Choroid plexus epithelial cell (primary cell): ENCODE data around the gene PTPRT.

Source experiments
- DNase-seq: peaks from one replicate; pipeline ENCODE4 v3.0.0-alpha.2; 2010; ENCODE audit warnings: low read depth
- H3K4me3 ChIP-seq: 2 replicates; pipeline ENCODE4 v1.5.1; 2011; ENCODE audit warnings: low read depth, mild to moderate bottlenecking, control low read depth, low read length, moderate library complexity
- CTCF ChIP-seq: conservative IDR thresholded peaks from 2 replicates; pipeline ENCODE4 v1.5.1; 2011; ENCODE audit warnings: low read depth, mild to moderate bottlenecking, control low read depth, inconsistent platforms, low read length, moderate library complexity

Gene PTPRT

GRCh38 chr20:43220612-43221011, 30.9 kb upstream of the PTPRT start:
- no peak overlapping the region for H3K4me3 ChIP-seq
- no peak for TF ChIP-seq CTCF
- peak; percentile 2 for DNase-seq

- TF ChIP-seq CTCF: no peak
- no peak for DNase-seq
- H3K4me3 ChIP-seq: no peak overlapping the region
Observed at GRCh38 chr20:43210901-43211300, 21.2 kb upstream of the PTPRT start.

- DNase-seq: no peak
- TF ChIP-seq CTCF: no peak
- H3K4me3 ChIP-seq: no peak overlapping the region
Observed at GRCh38 chr20:43209831-43210230, 20.1 kb upstream of the PTPRT start.

- TF ChIP-seq CTCF: no peak
- DNase-seq: no peak
- no peak overlapping the region for H3K4me3 ChIP-seq
Observed at GRCh38 chr20:43205699-43206098, 16.0 kb upstream of the PTPRT start.

- no peak for DNase-seq
- H3K4me3 ChIP-seq: no peak overlapping the region
- TF ChIP-seq CTCF: no peak
Observed at GRCh38 chr20:43202100-43202499, 12.4 kb upstream of the PTPRT start.

GRCh38 chr20:43198607-43199006, 8.9 kb upstream of the PTPRT start:
- no peak for TF ChIP-seq CTCF
- no peak for DNase-seq
- no peak overlapping the region for H3K4me3 ChIP-seq

GRCh38 chr20:43196243-43196642, 6.5 kb upstream of the PTPRT start:
- TF ChIP-seq CTCF: no peak
- no peak for DNase-seq
- H3K4me3 ChIP-seq: no peak overlapping the region
